ENCODE results near the gene BDH1.

DNA sequence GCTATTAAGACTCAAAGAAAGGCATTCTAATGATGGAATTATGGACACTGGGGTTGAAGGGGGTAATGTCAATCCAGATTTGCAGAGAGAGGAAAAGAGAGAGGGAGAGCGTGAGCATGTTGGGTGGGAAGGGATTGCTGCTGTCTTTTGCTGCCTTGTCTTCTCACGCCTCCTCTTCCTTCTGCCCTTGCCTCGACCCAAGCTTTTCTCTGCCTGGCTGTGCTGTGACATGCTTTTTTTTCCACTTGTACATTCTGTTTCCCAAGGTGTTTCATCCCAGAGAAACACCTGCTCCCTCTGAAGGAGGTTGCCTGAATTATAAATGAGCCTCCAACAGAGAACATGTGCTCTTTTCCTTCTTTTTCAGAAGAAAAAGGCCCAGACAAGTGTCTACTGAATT is 80.3 kb downstream of the BDH1 start:
- TF ChIP-seq, protein P1, sequence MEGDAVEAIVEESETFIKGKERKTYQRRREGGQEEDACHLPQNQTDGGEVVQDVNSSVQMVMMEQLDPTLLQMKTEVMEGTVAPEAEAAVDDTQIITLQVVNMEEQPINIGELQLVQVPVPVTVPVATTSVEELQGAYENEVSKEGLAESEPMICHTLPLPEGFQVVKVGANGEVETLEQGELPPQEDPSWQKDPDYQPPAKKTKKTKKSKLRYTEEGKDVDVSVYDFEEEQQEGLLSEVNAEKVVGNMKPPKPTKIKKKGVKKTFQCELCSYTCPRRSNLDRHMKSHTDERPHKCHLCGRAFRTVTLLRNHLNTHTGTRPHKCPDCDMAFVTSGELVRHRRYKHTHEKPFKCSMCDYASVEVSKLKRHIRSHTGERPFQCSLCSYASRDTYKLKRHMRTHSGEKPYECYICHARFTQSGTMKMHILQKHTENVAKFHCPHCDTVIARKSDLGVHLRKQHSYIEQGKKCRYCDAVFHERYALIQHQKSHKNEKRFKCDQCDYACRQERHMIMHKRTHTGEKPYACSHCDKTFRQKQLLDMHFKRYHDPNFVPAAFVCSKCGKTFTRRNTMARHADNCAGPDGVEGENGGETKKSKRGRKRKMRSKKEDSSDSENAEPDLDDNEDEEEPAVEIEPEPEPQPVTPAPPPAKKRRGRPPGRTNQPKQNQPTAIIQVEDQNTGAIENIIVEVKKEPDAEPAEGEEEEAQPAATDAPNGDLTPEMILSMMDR (conservative IDR thresholded peaks at IDR 0.05; ENCODE audit: low read length): no peak
- TF ChIP-seq EZH2phosphoT487 (IDR thresholded peaks at IDR 0.05; ENCODE audit: borderline replicate concordance): no peak
